HEK293 (cell line): ENCODE data around the gene NUB1.

Experiments
- CTCF ChIA-PET: fragments of 350-600 bp; formaldehyde crosslinking; extraction: SDS; loops from one replicate; lab custom pipeline; 2021; ENCODE audit warnings: antibody characterized with exemption; lab: Yijun Ruan, JAX
- POLR2A ChIA-PET: fragments of 300-600 bp; formaldehyde crosslinking; extraction: SDS; loops from one replicate; lab custom pipeline; 2020; ENCODE audit warnings: antibody characterized with exemption, inconsistent platforms; lab: Yijun Ruan, JAX
- H3K27ac ChIP-seq: fragments of 200-500 bp; sonication (Bioruptor generic); 2 replicates; pipeline ENCODE4 v1.5.1; 2014; ENCODE audit warnings: low read depth, low read length, control low read depth, inconsistent platforms; ENCODE audit errors: extremely low read depth
- H3K36me3 ChIP-seq, 2 experiments: fragments of 200-500 bp in 1 of 2; sonication (Bioruptor generic) in 1 of 2; 1 replicate in 1 of 2; 2 replicates in 1 of 2; pipeline ENCODE4 v1.5.1; 2014 to 2017; ENCODE audit warnings: inconsistent platforms in 2 of 2, low read length in 2 of 2; ENCODE audit not compliant: control insufficient read depth in 2 of 2, insufficient read depth in 1 of 2
- H3K4me1 ChIP-seq: fragments of 200-500 bp; sonication (Bioruptor generic); 2 replicates; pipeline ENCODE4 v1.5.1; 2014; ENCODE audit warnings: mild to moderate bottlenecking, low read length, inconsistent platforms; ENCODE audit not compliant: control insufficient read depth, insufficient read depth
- H3K4me3 ChIP-seq: 2 replicates; pipeline ENCODE4 v1.5.1; 2011; ENCODE audit warnings: low read depth, mild to moderate bottlenecking, control low read depth, low read length, moderate library complexity
- H3K9me3 ChIP-seq: fragments of 200-500 bp; sonication (Bioruptor generic); 2 replicates; pipeline ENCODE4 v1.5.1; 2014; ENCODE audit warnings: low read depth, low read length, inconsistent platforms; ENCODE audit not compliant: control insufficient read depth, insufficient read depth
- ATF2 ChIP-seq: fragments of 450-650 bp; formaldehyde crosslinking; IDR thresholded peaks from 2 replicates; pipeline ENCODE4 v1.5.1; 2016; ENCODE audit warnings: missing biosample characterization, missing genetic modification characterization, low read depth
- BCL11A ChIP-seq: fragments of 450-650 bp; formaldehyde crosslinking; IDR thresholded peaks from 2 replicates; pipeline ENCODE4 v1.5.1; 2016; ENCODE audit warnings: low read depth, missing biosample characterization, missing genetic modification characterization
- ELK4 ChIP-seq: IDR thresholded peaks from 2 replicates; pipeline ENCODE4 v1.6.1; 2011; ENCODE audit warnings: mild to moderate bottlenecking, low read depth, low read length, borderline replicate concordance
- GLI2 ChIP-seq: fragments of 450-650 bp; formaldehyde crosslinking; IDR thresholded peaks from 2 replicates; pipeline ENCODE4; 2017; ENCODE audit warnings: missing biosample characterization, missing genetic modification characterization, low read depth, borderline replicate concordance
- GLIS1 ChIP-seq: fragments of 450-650 bp; formaldehyde crosslinking; IDR thresholded peaks from 2 replicates; pipeline ENCODE4 v1.5.1; 2016; ENCODE audit warnings: missing biosample characterization, missing genetic modification characterization
- PATZ1 ChIP-seq: fragments of 450-650 bp; formaldehyde crosslinking; IDR thresholded peaks from 2 replicates; pipeline ENCODE4 v1.5.1; 2016; ENCODE audit warnings: missing biosample characterization, missing genetic modification characterization
- PBX3 ChIP-seq: sonication (generic); formaldehyde crosslinking; IDR thresholded peaks from 2 replicates; pipeline ENCODE4 v1.8.1; 2022; ENCODE audit warnings: mild to moderate bottlenecking, moderate library complexity, missing genetic modification reagents
- SP7 ChIP-seq: fragments of 450-650 bp; formaldehyde crosslinking; IDR thresholded peaks from 2 replicates; pipeline ENCODE4 v1.5.1; 2016; ENCODE audit warnings: missing biosample characterization, missing genetic modification characterization
- ZNF138 ChIP-seq: fragments of 450-650 bp; formaldehyde crosslinking; IDR thresholded peaks from 2 replicates; pipeline ENCODE4 v1.5.1; 2016; ENCODE audit warnings: missing biosample characterization, missing genetic modification characterization, borderline replicate concordance
- ZNF140 ChIP-seq: fragments of 450-650 bp; formaldehyde crosslinking; IDR thresholded peaks from 2 replicates; pipeline ENCODE4 v1.5.1; 2016; ENCODE audit warnings: missing biosample characterization, missing genetic modification characterization
- ZNF146 ChIP-seq: fragments of 450-650 bp; formaldehyde crosslinking; IDR thresholded peaks from 2 replicates; pipeline ENCODE4 v1.5.1; 2016; ENCODE audit warnings: missing biosample characterization, missing genetic modification characterization
- ZNF354C ChIP-seq: fragments of 450-650 bp; formaldehyde crosslinking; IDR thresholded peaks from 2 replicates; pipeline ENCODE4 v1.5.1; 2016; ENCODE audit warnings: missing biosample characterization, missing genetic modification characterization, low read depth, borderline replicate concordance
- ZNF37A ChIP-seq: fragments of 450-650 bp; IDR thresholded peaks from 2 replicates; pipeline ENCODE4 v1.5.1; 2018; ENCODE audit warnings: missing biosample characterization, missing genetic modification characterization
- ZNF426 ChIP-seq: fragments of 450-650 bp; formaldehyde crosslinking; IDR thresholded peaks from 2 replicates; pipeline ENCODE4 v1.5.1; 2017; ENCODE audit warnings: missing biosample characterization, missing genetic modification characterization, mild to moderate bottlenecking, inconsistent platforms, moderate library complexity
- ZNF561 ChIP-seq: fragments of 450-650 bp; IDR thresholded peaks from 2 replicates; pipeline ENCODE4 v1.5.1; 2018; ENCODE audit warnings: missing biosample characterization, missing genetic modification characterization, borderline replicate concordance
- ZNF580 ChIP-seq: fragments of 450-650 bp; formaldehyde crosslinking; IDR thresholded peaks from 2 replicates; pipeline ENCODE4 v1.5.1; 2016; ENCODE audit warnings: missing biosample characterization, missing genetic modification characterization
- ZNF692 ChIP-seq: fragments of 450-650 bp; formaldehyde crosslinking; IDR thresholded peaks from 2 replicates; pipeline ENCODE4 v1.5.1; 2016; ENCODE audit warnings: missing biosample characterization, missing genetic modification characterization
- ZNF837 ChIP-seq: fragments of 450-650 bp; formaldehyde crosslinking; IDR thresholded peaks from 2 replicates; pipeline ENCODE4 v1.5.1; 2016; ENCODE audit warnings: missing biosample characterization, missing genetic modification characterization
- ZSCAN23 ChIP-seq: fragments of 450-650 bp; formaldehyde crosslinking; IDR thresholded peaks from 2 replicates; pipeline ENCODE4 v1.5.1; 2016; ENCODE audit warnings: missing biosample characterization, missing genetic modification characterization

NUB1 gene

GRCh38 chr7:151352512-151352911 is 10.9 kb downstream of the NUB1 start:
- Histone ChIP-seq H3K4me1 (no peaks in the 10 kb centered on the region), H3K9me3 (no peaks in the 10 kb centered on the region), H3K4me3 (no peak overlapping the region), H3K27ac (no peak overlapping the region), H3K36me3 (peaks cover 31 to 80% of the 10 kb centered on the region in 2 experiments)
- TF ChIP-seq ELK4 (no peak), GLIS1 (tag by site-specific recombination) (peak; percentile 56), ZNF140 (tag by site-specific recombination) (no peak)
- ChIA-PET CTCF (interaction anchor here (0.6 to 11.2 kb wide), 9 partner anchors 7 to 1598 kb away, joined by 3 to 157 read pairs (median 4); no protein-coding TSS in a partner anchor), POLR2A (interaction anchor here (0.9 kb wide), 1 partner anchor 11 kb away, joined by 3 read pairs; the partner anchor contains the start of gene NUB1)

- ChIA-PET POLR2A (no interaction called here), CTCF (interaction anchor here (1.0 to 1.6 kb wide), 3 partner anchors 11 to 422 kb away, joined by 3 to 7 read pairs (median 4); no protein-coding TSS in a partner anchor)
- Histone ChIP-seq H3K4me3 (no peak overlapping the region), H3K27ac (no peak overlapping the region), H3K36me3 (peaks cover 26 to 59% of the 10 kb centered on the region in 2 experiments), H3K4me1 (no peaks in the 10 kb centered on the region), H3K9me3 (no peaks in the 10 kb centered on the region)
- TF ChIP-seq PATZ1 (tag by site-specific recombination) (no peak), ZSCAN23 (tag by site-specific recombination) (no peak), SP7 (tag by site-specific recombination) (no peak), ZNF138 (tag by site-specific recombination) (no peak), ZNF580 (tag by site-specific recombination) (no peak), ZNF354C (no peak), ZNF140 (tag by site-specific recombination) (no peak), ZNF146 (tag by site-specific recombination) (no peak), ZNF426 (tag by site-specific recombination) (no peak), ZNF561 (tag by site-specific recombination) (no peak), PBX3 (CRISPR knock-in tag) (no peak), ZNF837 (tag by site-specific recombination) (no peak), ATF2 (tag by site-specific recombination) (no peak), ZNF692 (tag by site-specific recombination) (no peak), BCL11A (tag by site-specific recombination) (no peak), ZNF37A (no peak), GLI2 (tag by site-specific recombination) (no peak)
These were observed 19.8 kb downstream of the NUB1 start for GRCh38 chr7:151361193-151361959.
